HG03060 (cell line): ENCODE results near the gene TMEM225B.
"Not testable (repeated sequence)": the region's sequence is repeated elsewhere in the genome, so short reads cannot be mapped to it uniquely, and the experiment has no call there.

Experiments used
- ATAC-seq: cut with Tn5 transposase; IDR thresholded peaks from one replicate; pipeline ENCODE4 v1.9.1; 2021; ENCODE audit warnings: low read depth, moderate number of reproducible peaks; ENCODE audit not compliant: unreplicated experiment

The TMEM225B gene

GRCh38 chr7:99622596-99622995 lies 24.5 kb downstream of the TMEM225B start:
- no peak for ATAC-seq

- ATAC-seq = no peak
Measured at GRCh38 chr7:99623091-99623693, 25.1 kb downstream of the TMEM225B start.

- no peak for ATAC-seq
Measured at GRCh38 chr7:99623702-99624447, 25.8 kb downstream of the TMEM225B start.

GRCh38 chr7:99624484-99624883 lies 26.4 kb downstream of the TMEM225B start:
- ATAC-seq = no peak

- no peak for ATAC-seq
Measured at GRCh38 chr7:99625321-99625720, 27.3 kb downstream of the TMEM225B start.

GRCh38 chr7:99625961-99626360 lies 27.9 kb downstream of the TMEM225B start:
- no peak for ATAC-seq

GRCh38 chr7:99626661-99627060 lies 28.6 kb downstream of the TMEM225B start:
- no peak for ATAC-seq

- ATAC-seq = no peak
Measured at GRCh38 chr7:99627513-99627912, 29.4 kb downstream of the TMEM225B start.

GRCh38 chr7:99628471-99629465 lies 30.7 kb downstream of the TMEM225B start:
- no peak for ATAC-seq

- no peak for ATAC-seq
Measured at GRCh38 chr7:99629643-99630042, 31.6 kb downstream of the TMEM225B start.

GRCh38 chr7:99631295-99632109 lies 33.4 kb downstream of the TMEM225B start:
- ATAC-seq = no peak

GRCh38 chr7:99637414-99637813 lies 39.3 kb downstream of the TMEM225B start:
- not testable (repeated sequence) for ATAC-seq

GRCh38 chr7:99638731-99639130 lies 40.7 kb downstream of the TMEM225B start:
- no peak for ATAC-seq

GRCh38 chr7:99639267-99639666 lies 41.2 kb downstream of the TMEM225B start:
- ATAC-seq = no peak

- ATAC-seq = no peak
Measured at GRCh38 chr7:99642027-99642426, 44.0 kb downstream of the TMEM225B start.

- no peak for ATAC-seq
Measured at GRCh38 chr7:99643464-99643863, 45.4 kb downstream of the TMEM225B start.

GRCh38 chr7:99644431-99644830 lies 46.4 kb downstream of the TMEM225B start:
- ATAC-seq = no peak

- ATAC-seq = no peak
Measured at GRCh38 chr7:99645590-99645989, 47.5 kb downstream of the TMEM225B start.

- no peak for ATAC-seq
Measured at GRCh38 chr7:99648843-99649242, 50.8 kb downstream of the TMEM225B start.

- ATAC-seq = no peak
Measured at GRCh38 chr7:99651290-99651689, 53.2 kb downstream of the TMEM225B start.
